Suprapubic skin (tissue), 4 donors: ENCODE measurements around the gene GATAD2A. TPM values are rescaled to one million over a fixed set of nuclear protein-coding genes. Genes with fewer than 3 reads are reported as not detected.
"Not testable (repeated sequence)": the region's sequence is repeated elsewhere in the genome, so short reads cannot be mapped to it uniquely, and the experiment has no call there.

Experiments used
- DNase-seq, 2 donors: peaks; one replicate each; pipeline ENCODE4 v3.0.0-alpha.2; 2019; ENCODE audit warnings: low spot score in 2 of 2
- H3K27ac ChIP-seq: fragments of 200-600 bp; sonication (generic); one replicate; pipeline ENCODE4 v1.5.1; 2019
- H3K27me3 ChIP-seq: fragments of 200-600 bp; sonication (generic); one replicate; pipeline ENCODE4 v1.5.1; 2019
- H3K36me3 ChIP-seq: fragments of 200-600 bp; sonication (generic); one replicate; pipeline ENCODE4 v1.5.1; 2019
- H3K4me1 ChIP-seq: fragments of 200-600 bp; sonication (generic); one replicate; pipeline ENCODE4 v1.5.1; 2019
- H3K4me3 ChIP-seq: fragments of 200-600 bp; sonication (generic); one replicate; pipeline ENCODE4 v1.5.1; 2019; ENCODE audit warnings: mild to moderate bottlenecking
- H3K9me3 ChIP-seq: fragments of 200-600 bp; sonication (generic); one replicate; pipeline ENCODE4 v1.5.1; 2019
- CTCF ChIP-seq, 2 donors: fragments of 200-600 bp in 1 of 2; fragments of 450-650 bp in 1 of 2; sonication (generic) in 1 of 2; IDR thresholded peaks; one replicate each; pipeline ENCODE4 v1.5.1; 2016 to 2019; ENCODE audit warnings: antibody characterized with exemption in 2 of 2, mild to moderate bottlenecking in 1 of 2, moderate library complexity in 1 of 2
- EP300 ChIP-seq: sonication (generic); formaldehyde crosslinking; IDR thresholded peaks from one replicate; pipeline ENCODE4 v1.6.1; 2017; ENCODE audit warnings: antibody characterized with exemption
- POLR2A ChIP-seq, 2 donors: fragments of 450-650 bp; IDR thresholded peaks; one replicate each; pipeline ENCODE4 v1.6.1; 2017; ENCODE audit warnings: antibody characterized with exemption in 2 of 2, mild to moderate bottlenecking in 2 of 2, moderate library complexity in 2 of 2
- POLR2AphosphoS5 ChIP-seq, 3 donors: sonication (generic); formaldehyde crosslinking; IDR thresholded peaks; one replicate each; pipeline ENCODE4 v1.6.1; 2017; ENCODE audit warnings: antibody characterized with exemption in 3 of 3
- WGBS: methylation state at CpG from one replicate; pipeline ENCODE4 v1.1.5; 2018; 5-methylcytosine and 5-hydroxymethylcytosine counted together
- total RNA-seq, 4 donors: library from RNA; depleted of rRNA; stranded (reverse); fragments of >200 nt; gene quantifications; one replicate each; pipeline ENCODE4 v1.1.0, GENCODE V29; 2016

Gene GATAD2A
- total RNA-seq, 4 donors from 2014 or later = 83.1 to 88.8 (median 86.4) TPM

GRCh38 chr19:19379527-19379926 is 25.9 kb upstream of the GATAD2A start:
- Histone ChIP-seq H3K27me3 (no peaks in the 10 kb centered on the region), H3K9me3 (no peaks in the 10 kb centered on the region), H3K4me1 (peaks cover 80% of the 10 kb centered on the region), H3K27ac (peak overlapping the region; percentile 82), H3K4me3 (no peak overlapping the region), H3K36me3 (no peaks in the 10 kb centered on the region)
- TF ChIP-seq CTCF (IDR thresholded peaks at IDR 0.05) (no peak), POLR2A (IDR thresholded peaks at IDR 0.05) (no peak), POLR2AphosphoS5 (IDR thresholded peaks at IDR 0.05) (no peak), EP300 (no peak)
- WGBS = 24% methylated on average over 2 of the region's 2 CpGs
- no peak for DNase-seq

- DNase-seq, H3K9me3 ChIP-seq, H3K27me3 ChIP-seq, H3K36me3 ChIP-seq, H3K4me3 ChIP-seq: not testable (repeated sequence)
- Histone ChIP-seq H3K4me1 (peaks cover 81% of the 10 kb centered on the region), H3K27ac (peak overlapping the region; percentile 82)
- 79% methylated on average over 12 of the region's 12 CpGs for WGBS
Observed at GRCh38 chr19:19380316-19380715, 25.2 kb upstream of the GATAD2A start.

GRCh38 chr19:19381007-19381926 is 24.2 kb upstream of the GATAD2A start:
- H3K4me1 ChIP-seq = peaks cover 76% of the 10 kb centered on the region
- no peaks in the 10 kb centered on the region for H3K9me3 ChIP-seq
- H3K4me3 ChIP-seq = no peak overlapping the region
- DNase-seq = no peak
- no peaks in the 10 kb centered on the region for H3K36me3 ChIP-seq
- TF ChIP-seq EP300 = no peak
- TF ChIP-seq POLR2AphosphoS5 (IDR thresholded peaks at IDR 0.05) = no peak
- TF ChIP-seq POLR2A (IDR thresholded peaks at IDR 0.05) = no peak
- TF ChIP-seq CTCF (IDR thresholded peaks at IDR 0.05) = no peak
- WGBS = 72% methylated on average over 11 of the region's 11 CpGs
- H3K27ac ChIP-seq = peak overlapping the region; percentile 61
- H3K27me3 ChIP-seq = no peaks in the 10 kb centered on the region

- no peaks in the 10 kb centered on the region for H3K36me3 ChIP-seq
- H3K4me3 ChIP-seq = no peak overlapping the region
- 93% methylated on average over 8 of the region's 8 CpGs for WGBS
- no peaks in the 10 kb centered on the region for H3K27me3 ChIP-seq
- TF ChIP-seq EP300 = no peak
- TF ChIP-seq CTCF (IDR thresholded peaks at IDR 0.05) = no peak
- no peak for TF ChIP-seq POLR2A (IDR thresholded peaks at IDR 0.05)
- no peak for TF ChIP-seq POLR2AphosphoS5 (IDR thresholded peaks at IDR 0.05)
- peaks cover 79% of the 10 kb centered on the region for H3K4me1 ChIP-seq
- DNase-seq = no peak
- no peak overlapping the region for H3K27ac ChIP-seq
- H3K9me3 ChIP-seq = no peaks in the 10 kb centered on the region
Observed at GRCh38 chr19:19382118-19382517, 23.4 kb upstream of the GATAD2A start.

GRCh38 chr19:19384486-19384885 is 21.0 kb upstream of the GATAD2A start:
- Histone ChIP-seq H3K27ac (peak overlapping the region; percentile 86), H3K36me3 (no peaks in the 10 kb centered on the region), H3K27me3 (no peaks in the 10 kb centered on the region), H3K9me3 (no peaks in the 10 kb centered on the region), H3K4me3 (peak overlapping the region; percentile 61), H3K4me1 (peaks cover 79% of the 10 kb centered on the region)
- no peak for DNase-seq
- 70% methylated on average over 13 of the region's 13 CpGs for WGBS
- TF ChIP-seq POLR2A (IDR thresholded peaks at IDR 0.05) = no peak
- TF ChIP-seq POLR2AphosphoS5 (IDR thresholded peaks at IDR 0.05) = no peak
- TF ChIP-seq CTCF (IDR thresholded peaks at IDR 0.05) = no peak
- TF ChIP-seq EP300 = no peak
